NCI-H187 (cell line): ENCODE results near the gene MIGA2.
"Not testable (repeated sequence)": the region's sequence is repeated elsewhere in the genome, so short reads cannot be mapped to it uniquely, and the experiment has no call there.

Experiments
- DNase-seq, 2 experiments: peaks; one replicate each; lab custom pipeline; 2025; lab: John Stamatoyannopoulos, UW

MIGA2 gene

GRCh38 chr9:129036241-129036922 is at the start of gene MIGA2:
Gene MIGA2 (plus strand): TSS chr9:129036626. CDS start chr9:129040595, 3,969 bp downstream.
- peak; percentile 80 to 93 for DNase-seq

- no peak for DNase-seq
Observed at GRCh38 chr9:128986671-128987070, 49.8 kb upstream of the MIGA2 start.

DNA sequence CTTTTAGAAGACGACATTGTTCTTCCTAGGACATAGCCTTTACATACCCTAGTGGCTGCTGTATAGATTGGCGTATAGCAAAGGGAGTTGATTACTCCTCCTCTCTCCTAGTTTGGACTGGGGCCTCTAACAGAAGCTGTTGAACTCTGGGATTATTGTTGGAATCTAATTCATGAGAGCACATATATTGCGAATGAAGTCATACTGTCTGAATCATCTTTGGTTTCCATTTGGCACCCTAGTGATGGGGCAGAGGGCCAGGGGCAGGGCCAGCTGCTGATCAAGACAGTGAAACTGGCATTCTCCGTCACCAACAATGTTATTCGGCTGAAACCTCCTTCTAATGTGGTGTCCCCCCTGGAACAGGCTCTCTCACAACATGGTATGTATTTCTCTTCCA is 48.6 kb upstream of the MIGA2 start:
- DNase-seq: no peak

DNA sequence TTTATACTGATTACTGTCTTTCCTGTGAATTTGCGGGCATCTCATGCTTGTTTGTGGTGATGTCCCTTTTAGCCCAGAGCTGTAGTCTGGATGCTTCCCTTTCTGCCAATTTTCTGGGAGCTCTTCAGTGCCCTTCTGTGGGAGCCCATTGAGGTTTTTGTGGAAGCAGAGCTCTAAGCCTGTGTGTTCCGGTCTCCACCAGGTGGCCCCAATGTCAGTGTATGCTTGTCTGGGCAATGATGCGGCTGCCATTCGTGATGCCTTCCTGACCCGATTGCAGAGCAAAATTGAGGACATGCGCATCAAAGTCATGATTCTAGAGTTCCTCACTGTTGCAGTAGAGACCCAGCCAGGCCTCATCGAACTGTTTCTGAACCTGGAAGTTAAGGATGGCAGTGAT is 43.4 kb upstream of the MIGA2 start:
- no peak for DNase-seq

GRCh38 chr9:128995791-128996190 is 40.6 kb upstream of the MIGA2 start:
- DNase-seq: no peak

DNA sequence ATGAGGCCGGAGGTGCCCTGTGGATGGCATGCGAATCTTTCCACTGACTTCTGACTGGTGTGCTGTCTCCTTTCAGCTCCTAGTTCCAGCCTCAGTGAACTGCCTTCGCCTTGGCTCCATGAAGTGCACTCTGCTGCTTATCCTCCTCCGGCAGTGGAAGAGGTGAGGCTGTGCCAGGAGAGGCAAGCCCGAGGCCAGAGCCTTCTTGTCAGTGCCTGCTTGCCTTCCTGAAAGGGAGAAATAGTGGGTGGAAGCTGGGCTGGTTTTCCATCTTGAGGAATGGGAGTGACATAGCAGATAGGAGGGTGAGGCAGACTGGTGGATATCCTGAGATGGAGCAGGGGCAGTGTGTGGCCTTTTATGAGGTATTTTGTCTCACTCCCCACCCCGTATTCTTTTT is 38.0 kb upstream of the MIGA2 start:
- no peak for DNase-seq

DNA sequence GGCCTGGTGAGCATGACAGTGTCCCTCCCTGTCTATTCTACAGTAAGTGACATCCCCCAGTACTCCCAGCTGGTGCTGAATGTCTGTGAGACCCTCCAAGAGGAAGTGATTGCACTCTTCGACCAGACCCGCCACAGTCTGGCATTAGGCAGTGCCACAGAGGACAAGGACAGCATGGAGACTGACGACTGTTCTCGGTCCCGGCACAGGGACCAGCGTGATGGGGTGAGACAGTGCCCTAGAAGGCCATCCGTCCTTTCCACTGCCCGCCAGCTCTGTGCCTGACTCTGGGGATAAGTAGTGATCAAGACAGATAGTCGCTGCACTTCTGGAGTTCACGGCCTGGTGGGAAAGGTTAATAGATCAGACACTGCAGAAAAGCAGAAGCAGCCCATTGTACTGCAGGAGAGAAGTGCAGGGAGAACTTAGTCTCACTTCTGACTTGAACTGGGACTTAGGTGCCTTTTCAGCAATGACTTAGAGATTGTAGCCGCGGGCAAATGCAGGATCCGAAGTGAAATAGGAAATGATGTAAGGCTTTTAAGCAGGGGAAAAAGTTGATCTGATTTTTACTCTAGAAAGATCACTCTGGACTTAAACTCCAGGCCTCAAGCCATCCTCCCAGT is 36.7 kb upstream of the MIGA2 start:
- no peak for DNase-seq

DNA sequence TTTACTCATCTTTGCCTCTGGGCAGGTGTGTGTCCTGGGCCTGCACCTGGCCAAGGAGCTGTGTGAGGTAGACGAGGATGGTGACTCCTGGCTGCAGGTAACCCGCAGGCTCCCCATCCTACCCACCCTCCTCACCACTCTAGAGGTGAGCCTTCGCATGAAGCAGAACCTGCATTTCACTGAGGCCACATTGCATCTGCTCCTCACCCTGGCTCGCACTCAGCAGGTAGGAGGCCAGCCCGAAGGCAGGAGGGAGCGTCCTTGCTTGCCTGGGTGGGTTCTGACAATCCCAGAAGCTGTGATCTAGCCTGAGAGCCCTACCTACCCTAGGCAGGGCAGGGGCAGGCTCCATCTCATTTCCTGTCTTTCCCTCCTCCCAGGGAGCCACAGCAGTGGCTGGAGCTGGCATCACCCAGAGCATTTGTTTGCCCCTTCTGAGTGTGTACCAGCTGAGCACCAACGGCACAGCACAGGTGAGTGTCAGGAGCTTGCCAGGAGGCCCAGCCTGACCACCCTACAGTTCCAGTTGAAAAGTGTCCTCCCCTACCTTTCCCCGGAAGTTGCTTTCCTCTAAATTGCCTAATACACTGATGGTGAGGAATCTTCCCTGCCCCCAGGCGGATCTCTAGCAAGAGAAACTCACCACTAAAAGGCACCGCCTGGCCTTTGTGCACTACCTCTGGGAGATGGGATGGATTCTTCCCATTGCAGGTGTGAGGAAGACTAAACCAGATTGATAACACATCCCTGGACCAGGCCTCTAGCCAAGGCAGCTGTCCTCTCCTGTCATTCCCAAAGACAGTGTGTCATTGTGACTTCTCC is 34.7 kb upstream of the MIGA2 start:
- no peak for DNase-seq

- DNase-seq: no peak
Observed at GRCh38 chr9:129002992-129003391, 33.4 kb upstream of the MIGA2 start.

DNA sequence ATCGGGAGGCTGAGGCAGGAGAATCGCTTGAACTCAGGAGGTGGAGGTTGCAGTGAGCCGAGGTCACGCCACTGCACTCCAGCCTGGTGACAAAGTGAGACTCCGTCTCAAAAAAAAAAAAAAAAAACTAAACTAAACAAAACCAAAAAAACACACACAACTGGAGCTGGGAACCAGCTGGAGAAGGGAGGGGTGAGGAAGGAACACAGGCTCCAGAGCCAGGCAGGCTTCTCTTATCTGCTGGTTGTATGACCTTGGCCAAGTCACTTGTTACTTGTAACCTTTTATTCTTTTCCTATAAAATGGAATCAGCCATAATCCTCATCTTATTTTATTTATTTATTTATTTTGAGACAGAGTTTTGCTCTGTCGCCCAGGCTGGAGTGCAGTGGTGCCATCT is 32.3 kb upstream of the MIGA2 start:
- DNase-seq: not testable (repeated sequence)

GRCh38 chr9:129005336-129005997 is 31.0 kb upstream of the MIGA2 start:
- no peak for DNase-seq

DNA sequence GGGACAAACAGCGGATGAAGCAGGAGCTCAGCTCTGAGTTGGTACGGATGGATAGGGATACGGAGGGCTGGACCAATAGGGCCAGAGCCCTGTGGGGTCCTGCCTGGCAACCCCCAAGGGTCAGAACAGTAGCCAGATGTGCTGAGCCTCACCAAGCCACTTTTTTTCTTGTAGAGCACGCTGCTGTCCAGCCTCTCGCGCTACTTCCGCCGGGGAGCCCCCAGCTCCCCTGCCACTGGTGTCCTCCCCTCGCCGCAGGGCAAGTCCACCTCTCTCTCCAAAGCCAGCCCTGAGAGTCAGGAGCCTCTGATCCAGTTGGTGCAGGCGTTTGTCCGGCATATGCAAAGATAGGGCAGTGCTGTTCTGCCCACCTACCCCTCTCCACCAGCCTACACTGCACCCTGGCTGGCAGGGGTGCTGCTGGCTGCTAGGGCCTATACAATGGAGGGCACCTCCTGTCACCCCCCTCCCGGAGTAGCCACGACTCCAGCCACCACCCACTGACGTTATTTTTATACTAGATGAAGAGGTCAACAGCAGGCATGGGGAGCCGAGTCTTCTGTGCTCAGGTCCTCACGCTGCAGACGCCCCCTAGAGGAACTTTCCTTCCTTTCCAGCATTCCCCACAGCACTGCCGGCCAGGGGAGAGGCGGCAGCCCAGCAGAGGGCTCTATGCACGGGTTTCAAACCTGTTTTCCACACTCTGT is 29.9 kb upstream of the MIGA2 start:
- no peak for DNase-seq

- no peak for DNase-seq
Observed at GRCh38 chr9:129007035-129007765, 29.2 kb upstream of the MIGA2 start.

DNA sequence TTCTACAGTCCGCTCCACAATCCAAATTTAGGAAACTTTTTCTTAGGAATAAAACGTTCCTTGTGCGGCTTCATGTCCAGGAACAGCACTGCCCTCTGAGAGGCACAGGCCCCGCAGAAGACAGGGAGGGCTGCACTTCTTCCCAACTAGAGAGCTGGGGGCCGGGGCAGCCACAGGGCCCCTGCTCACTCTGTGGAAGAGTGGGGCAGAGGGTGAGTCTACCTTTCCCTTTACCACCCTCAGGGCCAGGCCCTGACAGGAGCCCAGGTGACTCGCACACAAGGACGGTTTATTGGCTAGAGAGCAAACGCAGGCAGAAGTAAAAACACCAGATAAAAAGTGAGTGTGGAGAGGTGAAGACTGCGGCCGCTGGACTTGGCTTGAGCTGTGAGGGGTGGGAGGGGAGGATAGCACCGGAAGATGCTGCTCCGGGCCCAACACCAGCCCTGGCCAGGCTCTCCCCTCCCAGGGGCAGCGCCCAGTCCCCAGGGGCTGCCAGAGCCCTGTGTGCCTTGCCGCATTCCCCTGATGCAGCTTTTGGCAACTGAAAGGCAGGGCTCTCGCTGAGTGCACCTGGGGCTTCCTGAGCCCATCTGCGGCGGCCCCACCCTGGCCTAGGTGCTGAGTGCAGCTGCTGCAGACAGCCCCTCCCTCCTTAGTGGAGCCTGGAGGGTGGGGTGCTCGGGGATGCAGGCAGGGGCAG is 28.5 kb upstream of the MIGA2 start:
- no peak for DNase-seq

GRCh38 chr9:129008469-129008965 is 27.9 kb upstream of the MIGA2 start:
- no peak for DNase-seq

- no peak for DNase-seq
Observed at GRCh38 chr9:129008986-129009583, 27.3 kb upstream of the MIGA2 start.

DNA sequence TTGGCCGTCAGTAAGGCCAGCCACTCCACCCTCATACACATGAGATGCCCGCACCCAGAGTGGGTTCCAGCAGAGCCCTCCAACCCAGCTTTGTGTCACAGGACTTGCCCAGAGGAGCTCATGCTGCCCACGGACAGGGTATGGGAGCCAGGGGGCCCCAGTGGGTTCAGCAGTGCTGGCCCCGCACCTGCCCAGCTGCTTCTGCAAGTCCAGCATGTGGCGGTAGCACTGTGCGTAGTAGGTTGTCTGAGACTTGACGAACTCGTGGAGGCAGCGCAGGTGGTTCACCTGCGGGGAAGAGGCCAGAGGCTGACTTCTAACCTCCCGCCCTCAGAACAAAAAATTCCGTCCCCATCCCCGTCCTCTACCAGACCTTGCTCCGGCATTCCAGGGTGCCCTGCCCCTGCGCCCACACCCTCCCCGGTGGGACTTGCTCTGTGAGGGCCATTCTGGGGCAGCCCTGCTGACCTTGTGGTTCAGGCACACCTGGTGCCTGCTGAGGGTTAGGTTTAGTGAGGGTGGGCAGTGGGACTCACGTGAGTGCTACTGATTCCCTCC is 26.8 kb upstream of the MIGA2 start:
- DNase-seq: no peak

DNA sequence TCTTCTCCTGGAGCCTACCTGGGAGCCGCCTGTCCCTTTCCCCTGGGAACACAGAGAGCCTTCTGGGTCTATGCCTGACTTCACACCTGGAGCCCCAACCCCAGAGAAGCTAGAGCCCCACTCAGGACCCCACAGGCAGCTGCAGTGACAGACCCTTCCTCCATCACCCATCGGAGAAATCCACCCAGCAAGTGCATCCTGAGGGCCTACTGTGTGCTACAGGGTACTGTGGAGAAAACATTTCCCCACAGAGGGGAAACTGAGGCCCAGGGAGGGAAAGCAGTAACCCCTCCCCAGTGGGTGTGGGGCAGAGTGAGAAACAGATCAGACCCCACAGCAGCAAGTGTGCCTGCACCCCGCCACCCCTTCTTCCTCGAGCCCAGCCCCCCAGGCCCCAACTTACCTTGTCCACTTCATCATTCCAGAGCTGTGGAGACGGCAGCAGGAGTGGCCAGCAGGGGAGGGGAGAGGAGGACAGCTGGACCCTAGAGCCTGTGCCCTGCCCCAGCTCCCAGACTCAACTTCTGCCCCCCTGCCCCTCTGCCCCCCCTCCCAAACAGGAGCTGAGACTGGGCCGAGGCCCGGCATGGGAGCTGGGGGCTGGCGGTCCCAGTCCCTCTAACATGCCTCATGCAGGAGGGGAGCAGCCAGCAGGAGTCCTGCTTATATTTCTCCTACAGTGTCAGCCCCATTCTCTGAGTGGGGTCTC is 26.0 kb upstream of the MIGA2 start:
- no peak for DNase-seq

DNA sequence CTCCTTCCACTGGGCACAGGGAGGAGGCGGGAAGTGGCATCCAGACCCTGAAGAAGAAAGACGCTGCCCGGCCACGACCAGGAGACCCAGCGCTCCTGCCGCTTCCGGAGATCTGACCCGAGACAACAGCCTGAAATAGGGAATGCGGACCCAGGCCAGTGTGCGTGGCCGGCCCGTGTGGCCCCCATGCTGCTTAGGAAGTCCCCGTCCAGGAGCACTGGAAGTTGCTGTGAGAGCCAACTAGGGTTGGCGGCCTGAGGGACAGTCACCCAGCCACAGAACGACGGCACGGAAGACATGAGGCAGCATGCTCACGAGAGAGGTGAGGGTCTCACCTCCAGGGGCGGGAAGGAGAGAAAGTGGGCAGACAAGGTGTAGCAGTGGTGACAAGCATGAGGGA is 25.3 kb upstream of the MIGA2 start:
- DNase-seq: no peak
